LNCaP clone FGC (cell line): Measurements from ENCODE around the gene ACP4.
"Not testable (repeated sequence)": the region's sequence is repeated elsewhere in the genome, so short reads cannot be mapped to it uniquely, and the experiment has no call there.

Source experiments
- DNase-seq: peaks from one replicate; pipeline ENCODE4 v3.0.0-alpha.2; 2011; ENCODE audit warnings: low read depth
- H3K4me3 ChIP-seq: 2 replicates; pipeline ENCODE4 v1.5.1; 2011; ENCODE audit warnings: mild to moderate bottlenecking, low read depth, low read length, control low read depth
- CTCF ChIP-seq: IDR thresholded peaks from 2 replicates; pipeline ENCODE4 v1.5.1; 2012; ENCODE audit warnings: mild to moderate bottlenecking; ENCODE audit not compliant: control insufficient read depth, insufficient read depth; ENCODE audit errors: extremely low read depth

The ACP4 gene

GRCh38 chr19:50753879-50754278, 36.3 kb upstream of the ACP4 start:
- no peak for TF ChIP-seq CTCF
- H3K4me3 ChIP-seq, result no peak overlapping the region
- no peak for DNase-seq

- DNase-seq, H3K4me3 ChIP-seq: not testable (repeated sequence)
These were observed 34.0 kb upstream of the ACP4 start for GRCh38 chr19:50756244-50756643.

- DNase-seq, H3K4me3 ChIP-seq: not testable (repeated sequence)
These were observed 32.6 kb upstream of the ACP4 start for GRCh38 chr19:50757624-50758023.

- DNase-seq, H3K4me3 ChIP-seq: not testable (repeated sequence)
These were observed 31.1 kb upstream of the ACP4 start for GRCh38 chr19:50759076-50759475.

GRCh38 chr19:50759886-50760285, 30.3 kb upstream of the ACP4 start:
- DNase-seq, result no peak
- H3K4me3 ChIP-seq, result no peak overlapping the region
- no peak for TF ChIP-seq CTCF

- not testable (repeated sequence) for DNase-seq, H3K4me3 ChIP-seq
These were observed 28.7 kb upstream of the ACP4 start for GRCh38 chr19:50761501-50761900.

- not testable (repeated sequence) for DNase-seq, H3K4me3 ChIP-seq
These were observed 26.7 kb upstream of the ACP4 start for GRCh38 chr19:50763521-50763920.

- TF ChIP-seq CTCF, result no peak
- DNase-seq, result no peak
These were observed 25.8 kb upstream of the ACP4 start for GRCh38 chr19:50764409-50764808.

GRCh38 chr19:50766746-50767145, 23.5 kb upstream of the ACP4 start:
- H3K4me3 ChIP-seq, DNase-seq: not testable (repeated sequence)

More at GRCh38 chr19:50764409-50764808, 25.8 kb upstream of the ACP4 start:
- H3K4me3 ChIP-seq, result no peak overlapping the region

GRCh38 chr19:50767263-50767662, 23.0 kb upstream of the ACP4 start:
- not testable (repeated sequence) for DNase-seq, H3K4me3 ChIP-seq

- no peak for TF ChIP-seq CTCF
- no peak for DNase-seq
These were observed 21.9 kb upstream of the ACP4 start for GRCh38 chr19:50768277-50768676.

GRCh38 chr19:50770164-50770563, 20.1 kb upstream of the ACP4 start, which contains the start of gene GPR32:
Gene GPR32 (plus strand): TSS chr19:50770464. CDS start chr19:50770601, 137 bp downstream.
- H3K4me3 ChIP-seq, DNase-seq: not testable (repeated sequence)

More at GRCh38 chr19:50768277-50768676, 21.9 kb upstream of the ACP4 start:
- H3K4me3 ChIP-seq, result no peak overlapping the region
